HepG2 (cell line): ENCODE results near the gene TMCO6. TPM values are rescaled to one million over a fixed set of nuclear protein-coding genes. Genes with fewer than 3 reads are reported as not detected.

Experiments used
- CREB1 ChIP-seq, 2 experiments: fragments of 450-650 bp in 1 of 2; IDR thresholded peaks; 2 replicates each; pipeline ENCODE4 v1.6.1; 2016 to 2017; ENCODE audit warnings: control low read depth in 1 of 2, mild to moderate bottlenecking in 1 of 2, missing compliant biosample characterization in 1 of 2, missing genetic modification characterization in 1 of 2
- DMAP1 ChIP-seq: IDR thresholded peaks from 2 replicates; pipeline ENCODE4 v1.6.1; 2016
- E2F5 ChIP-seq: sonication (generic); formaldehyde crosslinking; conservative IDR thresholded peaks from 2 replicates; pipeline ENCODE4 v1.4.0; 2020; ENCODE audit warnings: missing genetic modification reagents
- EED ChIP-seq: sonication (generic); formaldehyde crosslinking; IDR thresholded peaks from 2 replicates; pipeline ENCODE4 v1.5.0; 2020; ENCODE audit warnings: mild to moderate bottlenecking, missing genetic modification reagents
- ETV5 ChIP-seq: IDR thresholded peaks from 2 replicates; pipeline ENCODE4 v1.6.1; 2018; ENCODE audit warnings: missing biosample characterization, missing genetic modification reagents, inconsistent platforms, borderline replicate concordance
- GTF2F1 ChIP-seq: fragments of 150-350 bp; IDR thresholded peaks from 2 replicates; pipeline ENCODE4 v1.6.1; 2014; ENCODE audit warnings: low read length
- HDAC6 ChIP-seq: fragments of 200-600 bp; sonication (generic); IDR thresholded peaks from 2 replicates; pipeline ENCODE4 v1.7.0; 2017; ENCODE audit warnings: mild to moderate bottlenecking, antibody characterized with exemption, low read length, low read depth
- HMG20B ChIP-seq: conservative IDR thresholded peaks from 2 replicates; pipeline ENCODE4 v1.6.1; 2016; ENCODE audit warnings: missing genetic modification reagents, missing compliant biosample characterization
- KDM4B ChIP-seq: sonication (generic); formaldehyde crosslinking; IDR thresholded peaks from 2 replicates; pipeline ENCODE4 v1.4.0; 2020; ENCODE audit warnings: missing genetic modification reagents
- NCOA2 ChIP-seq: sonication (generic); formaldehyde crosslinking; IDR thresholded peaks from 2 replicates; pipeline ENCODE4 v1.8.0; 2022; ENCODE audit warnings: inconsistent platforms
- NCOR1 ChIP-seq: fragments of 200-600 bp; sonication (generic); IDR thresholded peaks from 2 replicates; pipeline ENCODE4 v1.7.0; 2017; ENCODE audit warnings: antibody characterized with exemption, low read length, borderline replicate concordance
- NFKBIZ ChIP-seq: IDR thresholded peaks from 2 replicates; pipeline ENCODE4 v1.6.1; 2018; ENCODE audit warnings: missing genetic modification reagents, missing compliant biosample characterization
- NR0B2 ChIP-seq: sonication (generic); formaldehyde crosslinking; IDR thresholded peaks from 2 replicates; pipeline ENCODE4 v1.4.0; 2020; ENCODE audit warnings: mild to moderate bottlenecking, missing genetic modification reagents
- NR1H2 ChIP-seq: sonication (generic); formaldehyde crosslinking; IDR thresholded peaks from 2 replicates; pipeline ENCODE4 v1.8.1; 2022; ENCODE audit warnings: low read depth, missing genetic modification reagents, borderline replicate concordance
- PLRG1 ChIP-seq: fragments of 450-650 bp; conservative IDR thresholded peaks from 2 replicates; pipeline ENCODE4 v1.6.1; 2016
- PLSCR1 ChIP-seq: sonication (generic); formaldehyde crosslinking; IDR thresholded peaks from 2 replicates; pipeline ENCODE4 v1.5.0; 2020; ENCODE audit warnings: missing genetic modification reagents, mild to moderate bottlenecking, borderline replicate concordance
- RFX3 ChIP-seq: IDR thresholded peaks from 2 replicates; pipeline ENCODE4 v1.6.1; 2016; ENCODE audit warnings: missing biosample characterization, missing genetic modification reagents
- RFX5 ChIP-seq: IDR thresholded peaks from 2 replicates; pipeline ENCODE4 v1.6.1; 2011; ENCODE audit warnings: low read depth, low read length, improper control_type of control experiment
- SP4 ChIP-seq: sonication (generic); formaldehyde crosslinking; IDR thresholded peaks from 2 replicates; pipeline ENCODE4 v1.8.1; 2023; ENCODE audit warnings: mild to moderate bottlenecking, missing genetic modification reagents
- STAG1 ChIP-seq: sonication (generic); formaldehyde crosslinking; IDR thresholded peaks from 2 replicates; pipeline ENCODE4 v1.4.0; 2020; ENCODE audit warnings: missing genetic modification reagents
- TCF12 ChIP-seq, 2 experiments: fragments of 450-650 bp in 1 of 2; sonication (generic) in 1 of 2; formaldehyde crosslinking in 1 of 2; IDR thresholded peaks; 2 replicates each; pipeline versions ENCODE4 v1.6.1 to v1.8.0; 2017 to 2022; ENCODE audit warnings: antibody characterized with exemption in 1 of 2, mild to moderate bottlenecking in 1 of 2, missing genetic modification reagents in 1 of 2, moderate library complexity in 1 of 2
- WIZ ChIP-seq: sonication (generic); formaldehyde crosslinking; IDR thresholded peaks from 2 replicates; pipeline ENCODE4 v1.5.1; 2020; ENCODE audit warnings: mild to moderate bottlenecking, missing genetic modification reagents
- ZNF431 ChIP-seq: sonication (generic); formaldehyde crosslinking; IDR thresholded peaks from 2 replicates; pipeline ENCODE4 v1.9.0; 2022; ENCODE audit warnings: missing genetic modification reagents, low read depth, mild to moderate bottlenecking, borderline replicate concordance
- ZNF598 ChIP-seq: sonication (generic); formaldehyde crosslinking; IDR thresholded peaks from 2 replicates; pipeline ENCODE4 v1.5.1; 2020; ENCODE audit warnings: mild to moderate bottlenecking, missing genetic modification reagents, borderline replicate concordance
- ZNF615 ChIP-seq: sonication (generic); formaldehyde crosslinking; IDR thresholded peaks from 2 replicates; pipeline ENCODE4 v1.5.0; 2020; ENCODE audit warnings: mild to moderate bottlenecking, missing genetic modification reagents, borderline replicate concordance
- ZNF619 ChIP-seq: sonication (generic); formaldehyde crosslinking; IDR thresholded peaks from 2 replicates; pipeline ENCODE4 v1.4.0; 2020; ENCODE audit warnings: mild to moderate bottlenecking, missing genetic modification reagents
- ZNF761 ChIP-seq: sonication (generic); formaldehyde crosslinking; conservative IDR thresholded peaks from 2 replicates; pipeline ENCODE4 v1.4.0; 2020; ENCODE audit warnings: mild to moderate bottlenecking, missing genetic modification reagents
- ZNF768 ChIP-seq: sonication (generic); formaldehyde crosslinking; IDR thresholded peaks from 2 replicates; pipeline ENCODE4 v1.4.0; 2020; ENCODE audit warnings: missing genetic modification reagents
- ZNF781 ChIP-seq: sonication (generic); formaldehyde crosslinking; IDR thresholded peaks from 2 replicates; pipeline ENCODE4 v1.5.1; 2020; ENCODE audit warnings: borderline replicate concordance, mild to moderate bottlenecking, missing genetic modification reagents; ENCODE audit errors: not compliant biosample characterization
- polyA plus RNA-seq, 8 experiments: library from polyadenylated mRNA; depleted of rRNA in 3 of 8; stranded (reverse) in 7 of 8; unstranded in 1 of 8; fragments of >200 nt; fragmentation: Illumina TruSeq in 4 of 8; extraction: Trizol in 4 of 8; gene quantifications; 2 replicates each; pipeline versions ENCODE4 v1.2.1 to v1.2.3, GENCODE V29; 2011 to 2016; ENCODE audit warnings: low read depth in 4 of 8, missing spikeins in 1 of 8, mixed read lengths in 1 of 8; ENCODE audit not compliant: insufficient read depth in 1 of 8
- total RNA-seq, 5 experiments: library from RNA; depleted of rRNA; stranded (reverse); fragments of >200 nt; fragmentation: Illumina TruSeq; extraction: Trizol; gene quantifications; 2 replicates each; pipeline ENCODE4 v1.2.3, GENCODE V29; 2016; ENCODE audit warnings: low read depth in 1 of 5

TMCO6 gene
- total and polyA plus RNA-seq, 2 of the 13 experiments (the other 11 are each of a cell fraction or from before 2014, with no cell fraction given), result 16.6 to 28.2 TPM

DNA sequence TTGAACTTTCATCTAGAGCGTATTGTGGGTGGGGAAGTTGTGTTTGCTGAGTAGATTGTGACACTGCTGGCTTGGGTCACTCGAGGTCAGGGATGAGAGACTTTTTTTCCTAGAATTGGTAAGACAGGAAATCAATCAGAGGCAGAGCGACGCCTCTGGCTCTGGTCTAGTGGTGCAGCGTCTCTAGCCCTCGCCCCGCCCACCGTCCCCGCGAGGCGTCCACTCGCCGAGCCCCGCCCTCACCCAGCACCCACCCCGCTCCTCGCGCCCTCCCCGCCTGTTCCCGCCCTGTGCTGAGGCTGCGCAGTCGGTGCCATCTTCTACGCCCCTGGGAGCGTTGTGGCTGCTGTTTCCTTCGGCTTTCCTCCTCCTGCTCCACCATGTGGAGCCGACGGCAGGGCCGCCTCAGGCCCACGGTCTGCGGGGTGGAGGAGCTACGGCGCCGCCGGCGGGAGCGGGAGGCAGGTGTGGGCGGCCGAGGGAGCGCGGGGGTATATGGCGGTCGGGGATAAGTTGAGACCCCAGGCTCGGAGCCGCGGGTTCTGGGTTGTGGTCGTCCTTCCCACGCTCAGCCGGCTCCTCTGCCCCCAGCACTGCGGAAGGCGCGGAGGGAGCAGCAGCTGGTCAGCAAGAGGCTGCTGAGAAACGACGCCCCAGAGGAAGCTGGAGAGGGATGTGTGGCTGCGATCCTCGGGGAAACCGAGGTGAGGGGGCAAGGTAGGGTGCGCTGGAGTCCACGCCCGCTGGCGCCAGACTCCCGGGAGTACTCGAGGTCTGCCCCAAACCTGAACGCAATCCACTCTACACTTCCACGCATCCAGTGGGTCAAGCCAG lies at the start of gene TMCO6 (continued):
- TF ChIP-seq ZNF615 (no peak), ZNF619 (peak; percentile 16; the same call in 1 of the 2 replicates), CREB1 (IDR thresholded peaks at IDR 0.05) (peak; percentile 2), CREB1 (CRISPR knock-in tag; IDR thresholded peaks at IDR 0.05) (no peak), NR1H2 (peak; percentile 98), PLSCR1 (CRISPR knock-in tag) (no peak), SP4 (CRISPR knock-in tag) (peak; percentile 28; the same call in 1 of the 2 replicates), E2F5 (peak; percentile 70), RFX3 (CRISPR knock-in tag) (no peak), HDAC6 (no peak), ZNF768 (CRISPR knock-in tag) (peak; percentile 68; the same call in 1 of the 2 replicates), KDM4B (no peak; the same call in none of the 2 replicates), ZNF431 (CRISPR knock-in tag) (peak; percentile 75; the same call in 1 of the 2 replicates), RFX5 (no peak), NR0B2 (CRISPR knock-in tag) (peak; percentile 67; the same call in 1 of the 2 replicates), ETV5 (CRISPR knock-in tag) (peak; percentile 84), ZNF598 (CRISPR knock-in tag) (peak; percentile 47; the same call in 1 of the 2 replicates), ZNF781 (CRISPR knock-in tag) (peak; percentile 88), DMAP1 (CRISPR knock-in tag) (peak; percentile 88), EED (CRISPR knock-in tag) (peak; percentile 70), WIZ (0 out of 2 replicates have a peak, but pooled peaks have one; percentile 77), NFKBIZ (CRISPR knock-in tag) (peak; percentile 65; the same call in 1 of the 2 replicates), STAG1 (CRISPR knock-in tag) (peak; percentile 64), TCF12 (IDR thresholded peaks at IDR 0.05) (no peak), TCF12 (CRISPR knock-in tag; IDR thresholded peaks at IDR 0.05) (peak; percentile 38; the same call in 1 of the 2 replicates), PLRG1 (no peak), HMG20B (CRISPR knock-in tag) (peak; percentile 50), GTF2F1 (no peak), NCOA2 (CRISPR knock-in tag) (peak; percentile 95), NCOR1 (peak; percentile 94), ZNF761 (CRISPR knock-in tag) (peak; percentile 77; the same call in 1 of the 2 replicates)
